WTC11 (cell line): Measurements from ENCODE around the gene CELF2.

ENCODE experiments used
- CBFB ChIP-seq: sonication (generic); formaldehyde crosslinking; IDR thresholded peaks from 2 replicates; pipeline ENCODE4 v1.8.1; 2022; ENCODE audit warnings: mild to moderate bottlenecking, low read depth, missing genetic modification reagents
- NR3C1 ChIP-seq: sonication (generic); formaldehyde crosslinking; conservative IDR thresholded peaks from 2 replicates; pipeline ENCODE4 v1.8.1; 2023; ENCODE audit warnings: low read depth, mild to moderate bottlenecking, missing genetic modification reagents
- SP1 ChIP-seq: sonication (generic); formaldehyde crosslinking; conservative IDR thresholded peaks from 2 replicates; pipeline ENCODE4 v1.8.1; 2022; ENCODE audit warnings: missing genetic modification reagents
- TEAD4 ChIP-seq: sonication (generic); formaldehyde crosslinking; IDR thresholded peaks from 2 replicates; pipeline ENCODE4 v1.8.0; 2022; ENCODE audit warnings: mild to moderate bottlenecking, missing genetic modification reagents
- ZNF121 ChIP-seq: sonication (generic); formaldehyde crosslinking; IDR thresholded peaks from 2 replicates; pipeline ENCODE4 v1.8.0; 2023; ENCODE audit warnings: missing genetic modification reagents
- TF ChIP-seq, protein P1 (sequence below): fragments of 200-600 bp; IDR thresholded peaks from 2 replicates; pipeline ENCODE4 v1.8.0; 2022; ENCODE audit warnings: antibody characterized with exemption
- TF ChIP-seq, protein P2 (sequence below): sonication (generic); formaldehyde crosslinking; IDR thresholded peaks from 2 replicates; pipeline ENCODE4 v1.8.0; 2023; ENCODE audit warnings: mild to moderate bottlenecking, missing genetic modification reagents
- TF ChIP-seq, protein P3 (sequence below): sonication (generic); formaldehyde crosslinking; IDR thresholded peaks from 2 replicates; pipeline ENCODE4 v1.8.1; 2022; ENCODE audit warnings: missing genetic modification reagents, borderline replicate concordance
- TF ChIP-seq, protein P4 (sequence below): sonication (generic); formaldehyde crosslinking; IDR thresholded peaks from 2 replicates; pipeline ENCODE4 v1.8.1; 2022; ENCODE audit warnings: low read depth, mild to moderate bottlenecking, moderate library complexity, missing genetic modification reagents, borderline replicate concordance

DNA sequence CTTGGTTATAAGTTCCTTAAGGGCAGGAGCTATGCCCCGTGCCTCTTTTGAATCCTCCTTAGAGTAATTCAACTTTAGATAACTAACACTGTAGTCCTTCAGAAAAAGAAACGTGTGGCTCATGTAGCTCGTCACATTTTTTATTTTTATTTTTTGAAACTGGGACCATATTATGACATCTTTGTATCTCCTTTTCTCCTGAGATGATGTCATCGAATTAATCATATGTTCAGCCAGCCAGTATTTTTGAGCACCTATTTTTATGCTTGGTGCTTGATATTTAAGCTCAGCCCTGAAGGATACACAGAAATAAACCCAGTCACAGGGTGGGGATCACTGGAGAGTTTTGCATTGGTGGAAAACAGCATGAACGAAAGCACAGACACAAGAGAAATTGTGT lies 22.6 kb upstream of the CELF2 start:
- TF ChIP-seq, protein P1, sequence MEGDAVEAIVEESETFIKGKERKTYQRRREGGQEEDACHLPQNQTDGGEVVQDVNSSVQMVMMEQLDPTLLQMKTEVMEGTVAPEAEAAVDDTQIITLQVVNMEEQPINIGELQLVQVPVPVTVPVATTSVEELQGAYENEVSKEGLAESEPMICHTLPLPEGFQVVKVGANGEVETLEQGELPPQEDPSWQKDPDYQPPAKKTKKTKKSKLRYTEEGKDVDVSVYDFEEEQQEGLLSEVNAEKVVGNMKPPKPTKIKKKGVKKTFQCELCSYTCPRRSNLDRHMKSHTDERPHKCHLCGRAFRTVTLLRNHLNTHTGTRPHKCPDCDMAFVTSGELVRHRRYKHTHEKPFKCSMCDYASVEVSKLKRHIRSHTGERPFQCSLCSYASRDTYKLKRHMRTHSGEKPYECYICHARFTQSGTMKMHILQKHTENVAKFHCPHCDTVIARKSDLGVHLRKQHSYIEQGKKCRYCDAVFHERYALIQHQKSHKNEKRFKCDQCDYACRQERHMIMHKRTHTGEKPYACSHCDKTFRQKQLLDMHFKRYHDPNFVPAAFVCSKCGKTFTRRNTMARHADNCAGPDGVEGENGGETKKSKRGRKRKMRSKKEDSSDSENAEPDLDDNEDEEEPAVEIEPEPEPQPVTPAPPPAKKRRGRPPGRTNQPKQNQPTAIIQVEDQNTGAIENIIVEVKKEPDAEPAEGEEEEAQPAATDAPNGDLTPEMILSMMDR, result no peak
- TF ChIP-seq CBFB (CRISPR knock-in tag) (no peak), SP1 (no peak), NR3C1 (CRISPR knock-in tag) (no peak), TEAD4 (CRISPR knock-in tag) (no peak), ZNF121 (no peak)
- TF ChIP-seq, protein P2, sequence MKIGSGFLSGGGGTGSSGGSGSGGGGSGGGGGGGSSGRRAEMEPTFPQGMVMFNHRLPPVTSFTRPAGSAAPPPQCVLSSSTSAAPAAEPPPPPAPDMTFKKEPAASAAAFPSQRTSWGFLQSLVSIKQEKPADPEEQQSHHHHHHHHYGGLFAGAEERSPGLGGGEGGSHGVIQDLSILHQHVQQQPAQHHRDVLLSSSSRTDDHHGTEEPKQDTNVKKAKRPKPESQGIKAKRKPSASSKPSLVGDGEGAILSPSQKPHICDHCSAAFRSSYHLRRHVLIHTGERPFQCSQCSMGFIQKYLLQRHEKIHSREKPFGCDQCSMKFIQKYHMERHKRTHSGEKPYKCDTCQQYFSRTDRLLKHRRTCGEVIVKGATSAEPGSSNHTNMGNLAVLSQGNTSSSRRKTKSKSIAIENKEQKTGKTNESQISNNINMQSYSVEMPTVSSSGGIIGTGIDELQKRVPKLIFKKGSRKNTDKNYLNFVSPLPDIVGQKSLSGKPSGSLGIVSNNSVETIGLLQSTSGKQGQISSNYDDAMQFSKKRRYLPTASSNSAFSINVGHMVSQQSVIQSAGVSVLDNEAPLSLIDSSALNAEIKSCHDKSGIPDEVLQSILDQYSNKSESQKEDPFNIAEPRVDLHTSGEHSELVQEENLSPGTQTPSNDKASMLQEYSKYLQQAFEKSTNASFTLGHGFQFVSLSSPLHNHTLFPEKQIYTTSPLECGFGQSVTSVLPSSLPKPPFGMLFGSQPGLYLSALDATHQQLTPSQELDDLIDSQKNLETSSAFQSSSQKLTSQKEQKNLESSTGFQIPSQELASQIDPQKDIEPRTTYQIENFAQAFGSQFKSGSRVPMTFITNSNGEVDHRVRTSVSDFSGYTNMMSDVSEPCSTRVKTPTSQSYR, result no peak
- TF ChIP-seq, protein P3, sequence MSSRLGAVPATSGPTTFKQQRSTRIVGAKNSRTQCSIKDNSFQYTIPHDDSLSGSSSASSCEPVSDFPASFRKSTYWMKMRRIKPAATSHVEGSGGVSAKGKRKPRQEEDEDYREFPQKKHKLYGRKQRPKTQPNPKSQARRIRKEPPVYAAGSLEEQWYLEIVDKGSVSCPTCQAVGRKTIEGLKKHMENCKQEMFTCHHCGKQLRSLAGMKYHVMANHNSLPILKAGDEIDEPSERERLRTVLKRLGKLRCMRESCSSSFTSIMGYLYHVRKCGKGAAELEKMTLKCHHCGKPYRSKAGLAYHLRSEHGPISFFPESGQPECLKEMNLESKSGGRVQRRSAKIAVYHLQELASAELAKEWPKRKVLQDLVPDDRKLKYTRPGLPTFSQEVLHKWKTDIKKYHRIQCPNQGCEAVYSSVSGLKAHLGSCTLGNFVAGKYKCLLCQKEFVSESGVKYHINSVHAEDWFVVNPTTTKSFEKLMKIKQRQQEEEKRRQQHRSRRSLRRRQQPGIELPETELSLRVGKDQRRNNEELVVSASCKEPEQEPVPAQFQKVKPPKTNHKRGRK (CRISPR knock-in tag), result no peak
- TF ChIP-seq, protein P4, sequence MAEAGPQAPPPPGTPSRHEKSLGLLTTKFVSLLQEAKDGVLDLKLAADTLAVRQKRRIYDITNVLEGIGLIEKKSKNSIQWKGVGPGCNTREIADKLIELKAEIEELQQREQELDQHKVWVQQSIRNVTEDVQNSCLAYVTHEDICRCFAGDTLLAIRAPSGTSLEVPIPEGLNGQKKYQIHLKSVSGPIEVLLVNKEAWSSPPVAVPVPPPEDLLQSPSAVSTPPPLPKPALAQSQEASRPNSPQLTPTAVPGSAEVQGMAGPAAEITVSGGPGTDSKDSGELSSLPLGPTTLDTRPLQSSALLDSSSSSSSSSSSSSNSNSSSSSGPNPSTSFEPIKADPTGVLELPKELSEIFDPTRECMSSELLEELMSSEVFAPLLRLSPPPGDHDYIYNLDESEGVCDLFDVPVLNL (CRISPR knock-in tag), result no peak
